ENCODE data around the gene RALA. TPM values are rescaled to one million over a fixed set of nuclear protein-coding genes. Genes with fewer than 3 reads are reported as not detected.

Gene RALA
- total and polyA plus RNA-seq, 10 of the 15 experiments (the other 5 are each of a cell fraction or from before 2014, with no cell fraction given) = 7.5 to 53.3 (median 23.1) TPM

DNA sequence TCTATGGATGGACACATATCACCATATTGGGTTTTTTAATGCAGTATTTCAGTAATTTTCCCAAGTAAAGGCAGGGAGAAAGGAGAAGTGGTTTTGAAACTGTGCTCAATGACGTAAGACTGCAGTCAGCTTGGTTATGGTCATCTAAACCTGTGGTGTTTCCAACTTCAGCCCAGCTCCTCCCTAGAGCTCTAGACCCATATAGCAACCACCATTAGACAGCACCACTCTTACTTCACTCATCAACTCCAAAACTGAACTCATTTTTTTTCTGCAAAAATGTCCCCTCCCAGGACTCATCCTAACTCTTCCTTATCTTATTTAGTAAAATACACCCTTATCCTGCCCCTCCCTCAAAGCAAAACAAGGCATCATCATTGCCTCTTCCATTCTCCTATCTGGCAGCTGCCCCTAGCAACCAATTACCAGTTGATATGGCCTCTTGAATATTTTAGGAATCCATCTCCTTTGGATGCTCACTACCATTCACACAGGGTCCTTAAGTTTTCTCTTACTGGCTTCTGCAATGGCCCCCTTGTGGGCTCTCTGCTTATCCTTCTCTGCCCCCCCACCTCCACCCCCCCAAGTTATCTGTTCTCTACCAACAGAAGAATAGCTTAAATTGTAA is 1.5 kb upstream of the RALA start (continued):
- TF ChIP-seq SREBF2 (IDR thresholded peaks at IDR 0.05; ENCODE audit: low read length) = no peak
- no peak for TF ChIP-seq ESRRA (IDR thresholded peaks at IDR 0.05; ENCODE audit: low read length)
- TF ChIP-seq ASH2L (IDR thresholded peaks at IDR 0.05; ENCODE audit: borderline replicate concordance, low read depth) = no peak
- TF ChIP-seq CBX5 (IDR thresholded peaks at IDR 0.05; ENCODE audit: low read depth) = no peak
- 0 out of 2 replicates have a peak, but pooled peaks have one; percentile 21 for TF ChIP-seq YY1 (IDR thresholded peaks at IDR 0.05; ENCODE audit: low read depth, low read length)
- no peak for TF ChIP-seq KDM1A (IDR thresholded peaks at IDR 0.05; ENCODE audit: borderline replicate concordance)
- no peak for TF ChIP-seq FOXM1 (IDR thresholded peaks at IDR 0.05; ENCODE audit: low read depth, low read length)
- TF ChIP-seq NBN (IDR thresholded peaks at IDR 0.05) = peak; percentile 47; the same call in 1 of the 2 replicates
- TF ChIP-seq, protein P1, sequence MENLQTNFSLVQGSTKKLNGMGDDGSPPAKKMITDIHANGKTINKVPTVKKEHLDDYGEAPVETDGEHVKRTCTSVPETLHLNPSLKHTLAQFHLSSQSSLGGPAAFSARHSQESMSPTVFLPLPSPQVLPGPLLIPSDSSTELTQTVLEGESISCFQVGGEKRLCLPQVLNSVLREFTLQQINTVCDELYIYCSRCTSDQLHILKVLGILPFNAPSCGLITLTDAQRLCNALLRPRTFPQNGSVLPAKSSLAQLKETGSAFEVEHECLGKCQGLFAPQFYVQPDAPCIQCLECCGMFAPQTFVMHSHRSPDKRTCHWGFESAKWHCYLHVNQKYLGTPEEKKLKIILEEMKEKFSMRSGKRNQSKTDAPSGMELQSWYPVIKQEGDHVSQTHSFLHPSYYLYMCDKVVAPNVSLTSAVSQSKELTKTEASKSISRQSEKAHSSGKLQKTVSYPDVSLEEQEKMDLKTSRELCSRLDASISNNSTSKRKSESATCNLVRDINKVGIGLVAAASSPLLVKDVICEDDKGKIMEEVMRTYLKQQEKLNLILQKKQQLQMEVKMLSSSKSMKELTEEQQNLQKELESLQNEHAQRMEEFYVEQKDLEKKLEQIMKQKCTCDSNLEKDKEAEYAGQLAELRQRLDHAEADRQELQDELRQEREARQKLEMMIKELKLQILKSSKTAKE (IDR thresholded peaks at IDR 0.05; ENCODE audit: low read depth, poor library complexity, severe bottlenecking) = peak; percentile 15
- no peak for TF ChIP-seq STAT3 (IDR thresholded peaks at IDR 0.05; ENCODE audit: low read depth, low read length)
- no peak for TF ChIP-seq EGR1 (IDR thresholded peaks at IDR 0.05; ENCODE audit: borderline replicate concordance in 1 of 2, low read depth in 2 of 2, low read length in 2 of 2)
- TF ChIP-seq EP300 (IDR thresholded peaks at IDR 0.05; ENCODE audit: borderline replicate concordance in 1 of 2, control insufficient read depth in 1 of 2, low read depth in 2 of 2, low read length in 2 of 2) = peak in 1 of 2 experiments; percentile 75; a peak in 3 of 4 replicates
- no peak for TF ChIP-seq NFYA (IDR thresholded peaks at IDR 0.05; ENCODE audit: borderline replicate concordance, low read depth, low read length)
- TF ChIP-seq SIX5 (IDR thresholded peaks at IDR 0.05; ENCODE audit: low read depth, low read length, severe bottlenecking) = no peak
- TF ChIP-seq, protein P2, sequence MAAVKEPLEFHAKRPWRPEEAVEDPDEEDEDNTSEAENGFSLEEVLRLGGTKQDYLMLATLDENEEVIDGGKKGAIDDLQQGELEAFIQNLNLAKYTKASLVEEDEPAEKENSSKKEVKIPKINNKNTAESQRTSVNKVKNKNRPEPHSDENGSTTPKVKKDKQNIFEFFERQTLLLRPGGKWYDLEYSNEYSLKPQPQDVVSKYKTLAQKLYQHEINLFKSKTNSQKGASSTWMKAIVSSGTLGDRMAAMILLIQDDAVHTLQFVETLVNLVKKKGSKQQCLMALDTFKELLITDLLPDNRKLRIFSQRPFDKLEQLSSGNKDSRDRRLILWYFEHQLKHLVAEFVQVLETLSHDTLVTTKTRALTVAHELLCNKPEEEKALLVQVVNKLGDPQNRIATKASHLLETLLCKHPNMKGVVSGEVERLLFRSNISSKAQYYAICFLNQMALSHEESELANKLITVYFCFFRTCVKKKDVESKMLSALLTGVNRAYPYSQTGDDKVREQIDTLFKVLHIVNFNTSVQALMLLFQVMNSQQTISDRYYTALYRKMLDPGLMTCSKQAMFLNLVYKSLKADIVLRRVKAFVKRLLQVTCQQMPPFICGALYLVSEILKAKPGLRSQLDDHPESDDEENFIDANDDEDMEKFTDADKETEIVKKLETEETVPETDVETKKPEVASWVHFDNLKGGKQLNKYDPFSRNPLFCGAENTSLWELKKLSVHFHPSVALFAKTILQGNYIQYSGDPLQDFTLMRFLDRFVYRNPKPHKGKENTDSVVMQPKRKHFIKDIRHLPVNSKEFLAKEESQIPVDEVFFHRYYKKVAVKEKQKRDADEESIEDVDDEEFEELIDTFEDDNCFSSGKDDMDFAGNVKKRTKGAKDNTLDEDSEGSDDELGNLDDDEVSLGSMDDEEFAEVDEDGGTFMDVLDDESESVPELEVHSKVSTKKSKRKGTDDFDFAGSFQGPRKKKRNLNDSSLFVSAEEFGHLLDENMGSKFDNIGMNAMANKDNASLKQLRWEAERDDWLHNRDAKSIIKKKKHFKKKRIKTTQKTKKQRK (IDR thresholded peaks at IDR 0.05; ENCODE audit: low read depth, low read length) = no peak
- no peak for TF ChIP-seq CHD4 (IDR thresholded peaks at IDR 0.05)
- no peak for TF ChIP-seq TBL1XR1 (IDR thresholded peaks at IDR 0.05; ENCODE audit: low read depth, low read length)
- peak; percentile 65; the same call in 1 of the 2 replicates for TF ChIP-seq POLR2AphosphoS2 (IDR thresholded peaks at IDR 0.05; ENCODE audit: low read depth, low read length)
- 0 out of 3 replicates have a peak, but pooled peaks have one; percentile 24 for TF ChIP-seq POU2F2 (IDR thresholded peaks at IDR 0.05; ENCODE audit: borderline replicate concordance, low read depth, low read length)
- TF ChIP-seq MEF2B (IDR thresholded peaks at IDR 0.05; ENCODE audit: partially characterized antibody, poor library complexity, severe bottlenecking) = no peak
- TF ChIP-seq MTA3 (IDR thresholded peaks at IDR 0.05; ENCODE audit: borderline replicate concordance, low read length) = no peak
- TF ChIP-seq SMC3 (IDR thresholded peaks at IDR 0.05; ENCODE audit: borderline replicate concordance, low read length) = no peak
- no peak for TF ChIP-seq SREBF1 (IDR thresholded peaks at IDR 0.05; ENCODE audit: low read length)
- peak; percentile 81 for TF ChIP-seq RUNX3 (IDR thresholded peaks at IDR 0.05; ENCODE audit: low read length)
- TF ChIP-seq, protein P3, sequence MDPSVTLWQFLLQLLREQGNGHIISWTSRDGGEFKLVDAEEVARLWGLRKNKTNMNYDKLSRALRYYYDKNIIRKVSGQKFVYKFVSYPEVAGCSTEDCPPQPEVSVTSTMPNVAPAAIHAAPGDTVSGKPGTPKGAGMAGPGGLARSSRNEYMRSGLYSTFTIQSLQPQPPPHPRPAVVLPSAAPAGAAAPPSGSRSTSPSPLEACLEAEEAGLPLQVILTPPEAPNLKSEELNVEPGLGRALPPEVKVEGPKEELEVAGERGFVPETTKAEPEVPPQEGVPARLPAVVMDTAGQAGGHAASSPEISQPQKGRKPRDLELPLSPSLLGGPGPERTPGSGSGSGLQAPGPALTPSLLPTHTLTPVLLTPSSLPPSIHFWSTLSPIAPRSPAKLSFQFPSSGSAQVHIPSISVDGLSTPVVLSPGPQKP (IDR thresholded peaks at IDR 0.05; ENCODE audit: low read depth, low read length) = no peak
- TF ChIP-seq NRF1 (conservative IDR thresholded peaks at IDR 0.05; ENCODE audit: low read depth, low read length) = no peak
